Stimulated activated effector memory CD8-positive, alpha-beta T cell treated with anti-CD3 and anti-CD28 coated beads, Interleukin-12 subunit alpha, Interleukin-12 subunit beta, amount 100 ng/mL, for 72 hours (primary cell): ENCODE data around the gene ZP1.

Source experiments
- ATAC-seq: fragments of 150-1000 bp; cut with Tn5 transposase; 2 replicates; pipeline ENCODE4 v1.10.0; 2021
- DNase-seq, 2 donors: peaks; one replicate each; pipeline ENCODE4 v3.0.0; 2021 to 2022; ENCODE audit warnings: low spot score in 2 of 2
- H3K27ac Mint-ChIP-seq: one replicate; pipeline ENCODE4 v1.8.0; 2022; ENCODE audit warnings: mild to moderate bottlenecking, mixed read lengths
- H3K36me3 Mint-ChIP-seq: one replicate; pipeline ENCODE4 v1.8.0; 2022; ENCODE audit warnings: mild to moderate bottlenecking, mixed read lengths
- H3K4me1 Mint-ChIP-seq: one replicate; pipeline ENCODE4 v1.8.0; 2022; ENCODE audit warnings: mixed read lengths
- H3K4me3 Mint-ChIP-seq: one replicate; pipeline ENCODE4 v1.8.0; 2022; ENCODE audit warnings: mild to moderate bottlenecking, mixed read lengths
- H3K9me3 Mint-ChIP-seq: one replicate; pipeline ENCODE4 v1.8.0; 2022; ENCODE audit warnings: mixed read lengths

The ZP1 gene

DNA sequence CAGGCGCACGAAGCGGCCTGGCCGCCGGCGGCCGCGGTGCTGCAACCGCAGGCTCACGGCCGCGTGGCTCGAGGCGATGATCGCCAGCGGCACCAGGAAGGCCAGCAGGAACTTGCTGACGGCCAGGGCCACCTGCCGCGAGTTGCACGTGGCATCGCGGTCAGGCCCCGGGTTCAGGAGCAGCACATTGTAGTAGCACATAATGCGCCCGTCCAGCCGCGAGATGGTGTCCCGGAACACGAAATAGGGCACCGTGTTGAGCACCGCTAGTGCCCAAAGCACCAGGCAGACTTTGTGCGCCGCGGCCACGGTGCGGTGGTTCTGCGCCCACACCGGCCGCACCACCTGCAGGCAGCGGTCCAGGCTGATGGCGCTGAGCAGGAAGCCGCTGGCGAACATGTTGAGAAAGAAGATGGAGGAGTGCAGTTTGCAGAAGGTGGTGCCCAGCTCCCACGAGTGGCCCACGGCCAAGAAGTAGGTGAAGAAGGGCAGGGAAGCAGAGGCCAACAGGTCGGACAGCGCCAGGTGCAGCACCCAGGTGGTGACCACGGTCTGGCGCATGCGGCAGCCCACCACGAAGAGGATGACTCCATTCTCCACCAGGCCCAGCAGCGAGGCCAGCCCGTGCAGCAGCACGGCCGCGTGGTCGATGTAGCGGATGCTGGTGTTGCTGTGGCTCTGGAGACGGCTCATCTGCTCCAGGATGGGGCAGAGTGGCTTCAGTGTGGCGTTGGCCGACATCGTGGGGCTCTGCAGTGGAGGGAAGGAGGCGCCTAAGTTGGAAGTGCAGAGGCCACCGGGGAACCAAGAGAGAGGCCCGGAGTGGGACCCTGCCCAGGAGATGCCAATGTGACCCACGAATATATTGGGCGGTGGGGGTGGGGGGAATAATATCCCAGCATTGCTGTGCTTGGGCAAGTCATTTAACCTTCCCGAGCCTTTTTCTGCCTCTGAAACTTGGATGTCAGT is 14.1 kb upstream of the ZP1 start:
- Mint-ChIP-seq H3K4me3 (no peak overlapping the region), H3K36me3 (peaks cover 37% of the 10 kb centered on the region), H3K27ac (no peak overlapping the region), H3K9me3 (no peaks in the 10 kb centered on the region), H3K4me1 (peaks cover 14% of the 10 kb centered on the region)
- ATAC-seq, result no peak
- no peak for DNase-seq

- no peak overlapping the region for H3K4me3 Mint-ChIP-seq
- no peak for DNase-seq
- H3K27ac Mint-ChIP-seq, result no peak overlapping the region
- H3K4me1 Mint-ChIP-seq, result peaks cover 19% of the 10 kb centered on the region
- H3K9me3 Mint-ChIP-seq, result no peaks in the 10 kb centered on the region
- H3K36me3 Mint-ChIP-seq, result peaks cover 26% of the 10 kb centered on the region
- ATAC-seq, result no peak
These were observed 13.0 kb upstream of the ZP1 start for GRCh38 chr11:60854140-60854846.

GRCh38 chr11:60854847-60855725 is 12.3 kb upstream of the ZP1 start:
- ATAC-seq (no peak), DNase-seq (no peak)
- H3K4me3 Mint-ChIP-seq, result no peak overlapping the region
- H3K9me3 Mint-ChIP-seq, result no peaks in the 10 kb centered on the region
- H3K4me1 Mint-ChIP-seq, result peaks cover 20% of the 10 kb centered on the region
- peaks cover 22% of the 10 kb centered on the region for H3K36me3 Mint-ChIP-seq
- no peak overlapping the region for H3K27ac Mint-ChIP-seq

DNA sequence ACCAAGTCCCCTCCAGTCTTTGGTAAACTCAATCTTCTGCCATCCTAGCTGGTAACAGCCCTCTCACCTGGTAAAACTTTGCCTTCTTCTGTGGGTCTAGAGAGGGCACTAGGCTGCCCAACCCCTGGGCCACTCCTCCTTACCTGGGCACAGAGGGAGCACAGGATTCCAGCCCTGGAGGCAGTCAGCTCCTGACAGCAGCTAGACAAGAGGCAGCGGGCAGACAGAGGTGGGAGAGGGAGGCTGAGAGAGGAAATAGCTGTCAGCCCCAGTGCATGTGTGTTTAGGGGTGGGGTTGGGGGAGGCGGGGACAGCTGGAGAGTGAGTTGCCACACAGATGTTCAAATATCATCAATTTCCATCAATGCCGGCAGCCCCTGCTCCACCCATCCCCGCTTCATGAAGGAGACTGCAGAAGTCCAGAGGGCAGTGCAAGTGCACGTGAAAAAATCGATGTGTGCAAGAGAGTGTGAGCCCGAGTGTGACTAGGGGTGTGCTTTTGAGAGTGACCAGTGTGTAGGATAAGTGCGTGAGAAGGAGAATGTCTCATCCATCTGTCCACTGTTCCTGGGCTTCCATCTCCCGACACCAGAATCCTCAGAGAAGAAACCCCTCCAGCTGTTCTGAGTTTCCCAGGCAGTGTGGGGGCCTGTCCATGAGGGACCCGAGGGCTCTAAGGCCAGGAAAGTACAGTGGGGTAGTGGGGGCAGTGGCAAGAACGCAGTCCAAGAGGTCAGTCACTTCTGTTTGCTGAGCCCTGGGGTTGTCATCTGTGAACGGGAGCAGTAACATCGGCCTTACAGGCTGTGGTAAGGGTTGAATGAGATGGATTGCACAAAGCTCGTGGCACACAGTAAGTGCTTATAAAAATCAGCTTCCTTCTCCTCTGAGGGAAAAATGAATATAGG is 11.4 kb upstream of the ZP1 start, which contains the start of gene PTGDR2:
Gene PTGDR2 (minus strand): TSS at position 225 of the 908 bp plus-strand sequence. CDS start 2,228 bp downstream, outside the sequence.
- Mint-ChIP-seq H3K4me1 (peaks cover 20% of the 10 kb centered on the region), H3K9me3 (no peaks in the 10 kb centered on the region), H3K36me3 (peaks cover 13% of the 10 kb centered on the region), H3K4me3 (no peak within 1 kb of the TSS), H3K27ac (no peak within 1 kb of the TSS)
- DNase-seq (no peak), ATAC-seq (no peak)

DNA sequence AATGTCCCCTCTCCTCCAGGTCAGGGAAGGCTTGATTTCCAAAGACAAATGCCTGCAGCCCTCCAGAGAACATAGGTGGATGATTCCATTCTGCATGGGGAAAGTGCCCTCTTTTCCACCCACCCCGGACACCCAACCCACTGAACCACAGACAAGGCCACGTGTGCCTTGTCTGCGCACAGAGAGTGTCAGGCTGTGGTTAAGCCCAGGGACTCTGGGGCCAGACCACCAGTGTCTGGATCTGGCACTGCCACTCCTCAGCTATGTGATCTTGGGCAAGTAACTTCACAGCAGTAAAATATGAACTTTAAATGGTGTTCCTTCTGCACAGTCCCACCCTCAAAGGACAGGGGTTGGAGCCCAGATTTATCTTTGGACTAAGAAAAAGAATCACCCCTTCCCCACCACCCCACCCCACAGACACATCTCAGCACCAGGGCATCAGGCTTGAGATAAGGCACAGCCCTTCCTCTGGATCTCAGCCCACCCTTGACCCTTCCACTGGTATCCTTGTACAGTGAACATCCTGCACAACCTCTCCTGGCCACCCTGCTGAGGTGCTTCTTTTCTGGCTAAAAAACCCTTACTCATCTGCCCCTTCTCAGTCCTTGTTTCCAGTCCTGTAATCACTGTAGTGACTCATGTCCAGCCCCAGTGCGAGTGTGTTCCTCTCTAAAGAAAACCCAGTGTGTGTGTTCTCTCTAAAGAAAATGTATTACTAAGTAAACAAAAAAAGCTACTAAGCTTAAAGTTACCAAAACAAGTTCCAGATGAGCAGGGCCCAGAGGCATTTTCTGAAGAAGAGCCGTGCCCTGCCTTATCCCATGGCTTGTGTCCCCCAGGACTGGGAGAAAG is 9.7 kb upstream of the ZP1 start:
- ATAC-seq, result peak; percentile 72

DNA sequence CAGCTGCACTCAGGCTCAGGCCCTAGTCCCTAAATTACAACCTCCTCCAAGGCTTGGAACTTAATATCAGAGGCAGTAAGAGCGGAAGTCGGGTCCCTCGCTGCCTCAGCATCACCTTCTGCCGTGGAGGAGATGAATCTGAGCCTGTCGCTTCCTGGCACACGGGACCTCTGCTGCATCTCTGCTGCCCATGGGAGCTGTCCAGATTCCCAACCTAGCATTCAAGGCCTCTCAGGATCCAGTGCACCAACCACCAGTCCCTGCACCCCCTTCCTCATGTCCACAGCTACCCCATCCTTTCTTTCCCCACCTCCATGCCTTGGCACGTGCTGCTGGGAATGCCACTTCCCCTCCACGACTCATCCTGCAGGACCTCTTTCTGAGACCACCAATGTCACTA is 9.1 kb upstream of the ZP1 start:
- Mint-ChIP-seq H3K27ac (peak overlapping the region; percentile 62), H3K9me3 (no peaks in the 10 kb centered on the region), H3K4me1 (peaks cover 20% of the 10 kb centered on the region), H3K4me3 (no peak overlapping the region), H3K36me3 (no peaks in the 10 kb centered on the region)
- DNase-seq (no peak), ATAC-seq (no peak)

More for the DNA sequence above, 9.7 kb upstream of the ZP1 start:
- DNase-seq, result no peak
- peak overlapping the region; percentile 62 for H3K27ac Mint-ChIP-seq
- no peaks in the 10 kb centered on the region for H3K36me3 Mint-ChIP-seq
- no peak overlapping the region for H3K4me3 Mint-ChIP-seq
- peaks cover 20% of the 10 kb centered on the region for H3K4me1 Mint-ChIP-seq
- no peaks in the 10 kb centered on the region for H3K9me3 Mint-ChIP-seq

GRCh38 chr11:60858731-60859464 is 8.4 kb upstream of the ZP1 start:
- no peaks in the 10 kb centered on the region for H3K9me3 Mint-ChIP-seq
- H3K4me1 Mint-ChIP-seq, result peaks cover 20% of the 10 kb centered on the region
- no peak for DNase-seq
- H3K36me3 Mint-ChIP-seq, result no peaks in the 10 kb centered on the region
- peak; percentile 27 for ATAC-seq
- peak overlapping the region; percentile 8 for H3K27ac Mint-ChIP-seq
- H3K4me3 Mint-ChIP-seq, result no peak overlapping the region

DNA sequence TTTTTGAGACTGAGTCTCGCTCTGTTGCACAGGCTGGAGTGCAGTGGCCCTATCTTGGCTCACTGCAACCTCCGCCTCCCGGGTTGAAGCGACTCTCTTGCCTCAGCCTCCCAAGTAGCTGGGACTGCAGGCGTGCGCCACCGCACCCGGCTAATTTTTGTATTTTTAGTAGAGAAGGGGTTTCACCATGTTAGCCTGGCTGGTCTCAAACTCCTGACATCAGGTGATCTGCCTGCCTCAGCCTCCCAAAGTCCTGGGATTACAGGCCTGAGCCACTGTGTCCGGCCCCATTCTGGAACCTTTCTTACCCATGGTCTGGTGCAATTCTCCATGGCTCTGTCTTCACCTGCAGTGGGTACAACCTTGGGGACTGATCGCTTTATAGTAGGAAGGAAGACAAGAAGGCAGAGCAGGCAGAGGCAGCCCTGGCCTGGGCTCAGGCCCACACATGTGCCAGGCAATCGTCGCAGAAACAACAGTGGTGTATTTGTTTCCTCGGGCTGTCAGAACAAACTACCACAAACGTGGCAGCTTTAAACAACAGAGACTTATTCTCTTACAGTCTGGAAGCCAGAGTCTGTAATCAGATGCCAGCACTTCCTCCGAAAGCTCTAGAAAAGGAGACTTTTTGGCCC is 7.6 kb upstream of the ZP1 start:
- Mint-ChIP-seq H3K36me3 (no peaks in the 10 kb centered on the region), H3K4me3 (no peak overlapping the region), H3K9me3 (no peaks in the 10 kb centered on the region), H3K4me1 (peaks cover 20% of the 10 kb centered on the region), H3K27ac (peak overlapping the region; percentile 8)
- DNase-seq (no peak), ATAC-seq (no peak)

DNA sequence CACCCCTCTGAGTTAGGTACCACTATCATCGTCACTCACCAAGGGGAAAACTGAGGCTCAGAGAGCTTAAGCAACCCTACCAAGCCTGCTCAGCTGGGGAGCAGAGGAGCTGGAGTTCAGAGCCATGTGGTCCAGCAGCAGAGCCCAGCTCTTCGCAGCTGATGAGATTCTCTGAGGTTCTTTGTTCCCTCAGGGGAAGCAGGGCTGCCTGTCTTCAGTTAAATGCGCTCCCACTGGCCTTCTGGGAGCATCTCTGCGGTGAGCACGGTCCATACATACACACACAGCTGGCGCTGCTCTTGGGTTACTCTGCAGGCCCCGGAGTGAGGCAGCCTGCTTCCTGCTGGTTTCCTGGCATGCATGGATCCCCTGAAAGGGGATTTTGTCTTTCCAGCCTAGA is 6.4 kb upstream of the ZP1 start:
- H3K4me1 Mint-ChIP-seq, result peaks cover 20% of the 10 kb centered on the region
- no peak overlapping the region for H3K4me3 Mint-ChIP-seq
- DNase-seq, result no peak
- no peaks in the 10 kb centered on the region for H3K36me3 Mint-ChIP-seq
- H3K9me3 Mint-ChIP-seq, result no peaks in the 10 kb centered on the region
- ATAC-seq, result no peak
- no peak overlapping the region for H3K27ac Mint-ChIP-seq

DNA sequence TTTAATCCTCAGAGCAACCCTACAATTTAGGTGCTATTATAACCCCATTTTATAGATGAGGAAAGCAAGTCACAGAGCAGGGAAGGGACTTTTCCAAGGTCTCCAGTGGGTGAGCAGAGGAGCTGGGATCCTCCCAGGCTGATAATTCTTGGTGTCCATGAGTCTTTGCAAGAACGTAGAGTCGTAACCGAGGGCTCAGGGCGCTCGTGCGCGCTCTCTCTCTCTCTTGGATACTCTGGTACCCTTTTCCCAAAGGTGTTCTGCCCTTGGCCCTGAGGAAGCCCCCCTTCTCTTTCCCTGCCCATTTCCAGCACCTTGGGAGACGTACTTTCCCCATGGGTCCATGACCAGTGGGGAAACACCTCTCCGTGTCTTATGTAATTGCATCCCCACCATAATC is 5.2 kb upstream of the ZP1 start:
- H3K4me1 Mint-ChIP-seq, result peaks cover 20% of the 10 kb centered on the region
- H3K4me3 Mint-ChIP-seq, result no peak overlapping the region
- no peaks in the 10 kb centered on the region for H3K9me3 Mint-ChIP-seq
- no peaks in the 10 kb centered on the region for H3K36me3 Mint-ChIP-seq
- peak overlapping the region; percentile 8 for H3K27ac Mint-ChIP-seq
- no peak for DNase-seq
- no peak for ATAC-seq

- no peaks in the 10 kb centered on the region for H3K9me3 Mint-ChIP-seq
- H3K36me3 Mint-ChIP-seq, result no peaks in the 10 kb centered on the region
- ATAC-seq (no peak), DNase-seq (no peak)
- H3K4me3 Mint-ChIP-seq, result no peak overlapping the region
- H3K4me1 Mint-ChIP-seq, result peaks cover 6% of the 10 kb centered on the region
- no peak overlapping the region for H3K27ac Mint-ChIP-seq
These were observed 3.5 kb upstream of the ZP1 start for GRCh38 chr11:60863550-60864521.
